ENCODE data around the gene ZNF662. TPM values are rescaled to one million over a fixed set of nuclear protein-coding genes. Genes with fewer than 3 reads are reported as not detected.
A peak's percentile ranks its signal among the peaks of the same experiment; 100 is the strongest.
"Not testable (repeated sequence)": the region's sequence is repeated elsewhere in the genome, so short reads cannot be mapped to it uniquely, and the experiment has no call there.

Gene ZNF662
- total and polyA plus RNA-seq, 9 donors, result 10.5 to 19.8 (median 14.8) TPM

DNA sequence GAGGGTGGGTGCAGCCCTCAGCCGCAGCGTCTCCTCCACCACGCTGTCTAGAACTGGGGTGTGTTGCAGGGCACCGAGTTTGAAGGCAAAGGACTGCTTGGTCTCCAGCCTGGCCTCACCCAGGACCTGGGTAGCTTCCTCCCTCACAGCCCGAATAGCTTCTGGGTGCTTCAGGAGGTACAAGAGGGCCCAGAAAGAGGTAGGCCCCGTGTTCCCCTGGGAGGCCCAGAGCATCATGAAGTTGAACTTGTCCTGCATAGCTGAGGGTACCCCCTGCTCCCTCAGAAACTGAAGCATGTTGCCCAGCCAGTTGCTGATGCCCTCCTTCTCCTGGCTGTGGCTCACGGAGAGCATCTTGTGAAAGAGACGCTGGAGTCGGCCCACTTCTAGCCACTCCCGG lies 31.2 kb upstream of the ZNF662 start:
- WGBS (ENCODE audit: insufficient coverage), result 87% methylated on average over 9 of the region's 10 CpGs
- DNase-seq, result no peak
- peaks cover 9% of the 10 kb centered on the region for H3K4me1 ChIP-seq (ENCODE audit: control insufficient read depth, insufficient read depth, low read length)
- H3K9me3 ChIP-seq (replicated peaks; ENCODE audit: control insufficient read depth, low read depth, low read length), result no peaks in the 10 kb centered on the region
- H3K27me3 ChIP-seq (ENCODE audit: control insufficient read depth, insufficient read depth, low read length), result peaks cover 3% of the 10 kb centered on the region
- no peaks in the 10 kb centered on the region for H3K36me3 ChIP-seq (ENCODE audit: control insufficient read depth, insufficient read depth, low read length)
- H3K4me3 ChIP-seq (ENCODE audit: low read length), result no peak overlapping the region
- no peak overlapping the region for H3K27ac ChIP-seq (ENCODE audit: low read length)

DNA sequence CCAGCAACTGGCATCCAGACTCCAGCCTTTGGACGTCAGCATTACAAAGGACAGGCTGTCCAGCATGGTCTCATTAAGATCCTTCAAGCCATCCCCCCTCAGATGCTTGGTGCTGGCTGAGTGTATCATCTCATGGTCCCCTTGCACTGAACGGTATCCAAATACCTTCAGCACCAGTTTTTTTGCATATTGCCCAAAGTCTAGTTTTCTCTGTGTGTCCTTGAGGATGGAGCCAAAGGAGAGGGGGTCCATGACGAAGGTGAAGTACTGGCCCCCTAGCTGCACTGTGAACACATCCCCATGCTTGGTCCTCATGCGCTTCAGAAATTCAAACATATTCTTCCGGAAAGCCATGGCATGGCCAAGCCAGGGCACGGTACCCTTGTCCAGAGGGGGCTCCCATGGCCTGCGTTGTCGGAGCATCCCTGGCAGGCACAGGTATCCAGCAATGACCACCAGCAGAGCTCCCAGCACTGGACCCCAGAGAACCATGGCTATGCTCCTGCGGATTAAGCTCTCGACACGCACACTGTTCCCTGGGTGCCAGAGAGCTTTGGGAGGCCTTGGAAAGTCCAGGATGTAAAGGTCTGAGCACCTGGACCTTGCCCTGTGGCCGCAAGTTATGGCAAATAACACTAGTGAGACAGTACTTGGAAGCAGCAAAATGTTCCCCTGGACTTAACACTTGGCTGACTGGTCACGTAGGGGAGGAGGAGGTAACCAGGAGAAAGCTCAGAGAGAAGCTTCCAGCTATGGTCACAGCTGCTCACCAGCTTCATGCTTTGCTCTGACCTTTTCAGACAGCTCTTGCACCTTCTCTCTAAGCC lies 30.4 kb upstream of the ZNF662 start, which contains the start of gene CYP8B1:
Gene CYP8B1, minus strand, starts transcription at position 555 of the 827 bp plus-strand sequence. Its CDS starts 63 bp downstream, at position 492.
- peaks cover 13% of the 10 kb centered on the region for H3K4me1 ChIP-seq (ENCODE audit: control insufficient read depth, insufficient read depth, low read length)
- no peaks in the 10 kb centered on the region for H3K36me3 ChIP-seq (ENCODE audit: control insufficient read depth, insufficient read depth, low read length)
- H3K4me3 ChIP-seq (ENCODE audit: low read length), result no peak within 1 kb of the TSS
- peaks cover 5% of the 10 kb centered on the region for H3K27me3 ChIP-seq (ENCODE audit: control insufficient read depth, insufficient read depth, low read length)
- no peak for DNase-seq
- no peaks in the 10 kb centered on the region for H3K9me3 ChIP-seq (replicated peaks; ENCODE audit: control insufficient read depth, low read depth, low read length)
- H3K27ac ChIP-seq (ENCODE audit: low read length), result no peak within 1 kb of the TSS
- 83% methylated on average over 12 of the region's 13 CpGs for WGBS (ENCODE audit: insufficient coverage)

DNA sequence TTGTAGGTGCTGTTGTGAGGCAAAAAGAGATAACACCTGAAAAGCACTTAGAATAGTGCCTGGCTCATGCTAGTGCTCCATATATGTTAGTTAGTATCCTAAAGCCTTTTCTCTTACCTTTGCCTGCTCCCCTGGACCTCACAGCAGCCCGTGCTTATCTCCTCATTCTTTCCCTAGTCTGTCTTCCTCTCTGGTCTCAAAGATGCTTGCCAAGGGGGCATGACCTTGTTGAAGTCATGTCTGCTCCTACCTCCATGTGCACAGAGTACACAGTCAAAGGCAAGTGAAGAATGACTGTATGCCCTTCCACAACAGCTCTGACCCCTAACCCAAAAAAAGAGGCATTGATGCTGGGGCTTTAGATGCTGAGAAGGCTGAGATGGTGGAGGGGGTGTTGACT lies 29.5 kb upstream of the ZNF662 start:
- H3K9me3 ChIP-seq (replicated peaks; ENCODE audit: control insufficient read depth, low read depth, low read length), result no peaks in the 10 kb centered on the region
- WGBS (ENCODE audit: insufficient coverage), result 86% methylated on average over 1 of the region's 1 CpG
- no peak overlapping the region for H3K27ac ChIP-seq (ENCODE audit: low read length)
- peaks cover 5% of the 10 kb centered on the region for H3K27me3 ChIP-seq (ENCODE audit: control insufficient read depth, insufficient read depth, low read length)
- H3K36me3 ChIP-seq (ENCODE audit: control insufficient read depth, insufficient read depth, low read length), result no peaks in the 10 kb centered on the region
- peaks cover 16% of the 10 kb centered on the region for H3K4me1 ChIP-seq (ENCODE audit: control insufficient read depth, insufficient read depth, low read length)
- no peak for DNase-seq
- no peak overlapping the region for H3K4me3 ChIP-seq (ENCODE audit: low read length)

- Histone ChIP-seq H3K9me3 (replicated peaks; ENCODE audit: control insufficient read depth, low read depth, low read length) (no peaks in the 10 kb centered on the region), H3K27ac (ENCODE audit: low read length) (no peak overlapping the region), H3K4me3 (ENCODE audit: low read length) (no peak overlapping the region), H3K36me3 (ENCODE audit: control insufficient read depth, insufficient read depth, low read length) (no peaks in the 10 kb centered on the region), H3K27me3 (ENCODE audit: control insufficient read depth, insufficient read depth, low read length) (peaks cover 5% of the 10 kb centered on the region), H3K4me1 (ENCODE audit: control insufficient read depth, insufficient read depth, low read length) (peaks cover 11% of the 10 kb centered on the region)
- 72% methylated on average over 5 of the region's 7 CpGs for WGBS (ENCODE audit: insufficient coverage)
- DNase-seq, result no peak
Measured at GRCh38 chr3:42876940-42877720, 28.8 kb upstream of the ZNF662 start.

- H3K36me3 ChIP-seq (ENCODE audit: control insufficient read depth, insufficient read depth, low read length), result no peaks in the 10 kb centered on the region
- no peak for DNase-seq
- no CpG with 5 or more reads among the region's 2 CpGs for WGBS (ENCODE audit: insufficient coverage)
- peaks cover 3% of the 10 kb centered on the region for H3K27me3 ChIP-seq (ENCODE audit: control insufficient read depth, insufficient read depth, low read length)
- no peak overlapping the region for H3K27ac ChIP-seq (ENCODE audit: low read length)
- no peak overlapping the region for H3K4me3 ChIP-seq (ENCODE audit: low read length)
- H3K4me1 ChIP-seq (ENCODE audit: control insufficient read depth, insufficient read depth, low read length), result peaks cover 10% of the 10 kb centered on the region
- H3K9me3 ChIP-seq (replicated peaks; ENCODE audit: control insufficient read depth, low read depth, low read length), result no peaks in the 10 kb centered on the region
Measured at GRCh38 chr3:42877881-42878280, 28.1 kb upstream of the ZNF662 start.

DNA sequence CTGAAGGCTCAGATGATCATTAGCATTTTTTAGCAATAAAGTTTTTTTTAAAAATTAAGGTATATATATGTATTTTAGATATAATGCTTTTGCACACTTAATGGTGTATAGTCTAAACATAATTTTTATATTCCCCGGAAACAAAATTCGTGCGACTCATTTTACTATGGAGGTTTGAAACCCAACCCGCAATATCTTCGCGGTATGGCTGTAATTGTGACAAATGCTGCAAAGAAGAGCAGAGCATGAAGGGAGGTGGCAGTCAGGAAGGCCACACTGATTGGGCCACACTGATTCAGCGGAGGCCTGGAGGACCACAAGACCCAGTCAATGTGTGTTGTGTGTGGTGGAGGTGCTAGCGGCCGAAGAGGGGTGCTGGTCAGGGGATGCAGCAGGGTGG lies 25.8 kb upstream of the ZNF662 start:
- H3K27ac ChIP-seq (ENCODE audit: low read length), result no peak overlapping the region
- peaks cover 10% of the 10 kb centered on the region for H3K4me1 ChIP-seq (ENCODE audit: control insufficient read depth, insufficient read depth, low read length)
- no peaks in the 10 kb centered on the region for H3K36me3 ChIP-seq (ENCODE audit: control insufficient read depth, insufficient read depth, low read length)
- 75% methylated on average over 3 of the region's 9 CpGs for WGBS (ENCODE audit: insufficient coverage)
- no peak for DNase-seq
- H3K4me3 ChIP-seq (ENCODE audit: low read length), result peak overlapping the region; percentile 68
- peaks cover 2% of the 10 kb centered on the region for H3K27me3 ChIP-seq (ENCODE audit: control insufficient read depth, insufficient read depth, low read length)
- H3K9me3 ChIP-seq (replicated peaks; ENCODE audit: control insufficient read depth, low read depth, low read length), result no peaks in the 10 kb centered on the region

DNA sequence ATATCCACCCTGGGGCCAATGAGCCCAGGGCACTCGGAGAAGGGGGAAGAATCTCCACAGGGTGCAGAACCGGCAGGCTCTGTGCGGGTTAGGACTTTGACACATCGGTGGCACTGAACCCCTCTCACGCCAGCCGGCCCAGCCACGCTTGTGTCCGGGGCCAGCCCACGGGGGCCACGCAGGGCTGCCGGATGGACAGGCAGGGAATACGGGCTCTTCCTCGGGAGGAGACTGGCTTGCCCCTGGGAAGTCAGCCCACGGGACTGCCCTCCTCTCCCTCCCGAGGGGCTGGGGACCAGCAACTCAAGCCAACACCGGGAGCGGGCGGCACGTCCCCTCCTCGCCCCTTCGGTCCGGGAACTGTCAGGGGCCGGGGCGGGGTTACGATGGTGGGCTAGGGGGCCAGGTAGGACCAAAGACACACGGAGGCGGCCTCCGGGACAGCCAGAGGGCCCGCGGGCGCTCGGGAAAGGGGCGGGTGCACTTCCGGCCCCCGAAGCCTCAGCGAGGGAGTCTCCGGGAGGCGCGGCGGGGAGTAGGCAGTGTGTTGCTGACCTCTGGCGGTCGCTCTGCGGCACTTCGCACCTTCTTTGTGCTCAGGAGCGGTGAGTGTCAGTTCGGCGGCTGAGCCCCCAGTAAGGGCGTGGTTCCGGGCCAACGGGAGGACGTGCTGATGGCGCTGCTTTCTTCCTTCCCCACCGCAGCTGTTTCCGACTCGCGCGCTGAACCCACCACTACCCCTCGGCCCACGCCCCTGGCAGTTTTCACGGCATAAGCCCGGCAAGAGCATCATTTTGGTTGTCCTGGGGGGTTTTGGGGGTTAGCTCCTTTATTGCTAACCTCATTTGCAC lies 25.1 kb upstream of the ZNF662 start:
- Histone ChIP-seq H3K36me3 (ENCODE audit: control insufficient read depth, insufficient read depth, low read length) (no peaks in the 10 kb centered on the region), H3K9me3 (replicated peaks; ENCODE audit: control insufficient read depth, low read depth, low read length) (no peaks in the 10 kb centered on the region), H3K27me3 (ENCODE audit: control insufficient read depth, insufficient read depth, low read length) (peaks cover 4% of the 10 kb centered on the region), H3K4me3 (ENCODE audit: low read length) (peak overlapping the region; percentile 68), H3K27ac (ENCODE audit: low read length) (no peak overlapping the region), H3K4me1 (ENCODE audit: control insufficient read depth, insufficient read depth, low read length) (peaks cover 10% of the 10 kb centered on the region)
- peak; percentile 89 for DNase-seq
- WGBS (ENCODE audit: insufficient coverage), result 4% methylated on average over 40 of the region's 61 CpGs

DNA sequence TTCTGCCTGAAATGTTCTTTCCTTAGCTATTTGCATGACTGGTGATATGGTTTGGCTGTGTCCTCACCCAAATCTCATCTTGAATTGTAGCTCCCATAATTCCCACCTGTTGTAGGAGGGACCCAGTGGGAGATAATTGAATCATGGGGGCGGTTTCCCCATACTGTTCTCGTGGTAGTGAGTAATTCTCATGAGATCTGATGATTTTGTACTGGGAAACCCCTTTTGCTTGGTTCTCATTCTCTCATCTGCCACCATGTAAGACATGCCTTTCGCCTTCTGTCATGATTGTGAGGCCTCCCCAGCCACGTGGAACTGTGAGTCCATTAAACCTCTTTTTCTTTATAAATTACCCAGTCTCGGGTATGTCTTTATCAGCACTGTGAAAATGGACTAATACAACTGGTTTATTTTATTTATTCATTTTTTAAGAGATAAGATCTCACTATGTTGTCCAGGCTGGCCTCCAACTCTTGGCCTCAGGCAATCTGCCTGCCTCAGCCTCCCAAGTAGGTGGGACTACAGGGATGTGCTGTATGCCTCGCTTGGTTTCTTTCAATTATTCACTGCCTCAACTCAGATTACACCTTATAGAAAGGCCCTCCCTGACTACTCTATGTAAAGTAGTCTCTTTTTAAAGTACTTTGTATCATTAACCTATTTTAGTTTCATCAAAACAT lies 22.6 kb upstream of the ZNF662 start:
- not testable (repeated sequence) for DNase-seq; H3K27ac ChIP-seq (ENCODE audit: low read length); H3K36me3 ChIP-seq (ENCODE audit: control insufficient read depth, insufficient read depth, low read length); H3K27me3 ChIP-seq (ENCODE audit: control insufficient read depth, insufficient read depth, low read length); H3K4me3 ChIP-seq (ENCODE audit: low read length); H3K4me1 ChIP-seq (ENCODE audit: control insufficient read depth, insufficient read depth, low read length); H3K9me3 ChIP-seq (replicated peaks; ENCODE audit: control insufficient read depth, low read depth, low read length)
- no CpG with 5 or more reads among the region's 6 CpGs for WGBS (ENCODE audit: insufficient coverage)

GRCh38 chr3:42884324-42884723 lies 21.6 kb upstream of the ZNF662 start:
- peaks cover 5% of the 10 kb centered on the region for H3K27me3 ChIP-seq (ENCODE audit: control insufficient read depth, insufficient read depth, low read length)
- no peaks in the 10 kb centered on the region for H3K36me3 ChIP-seq (ENCODE audit: control insufficient read depth, insufficient read depth, low read length)
- peaks cover 10% of the 10 kb centered on the region for H3K4me1 ChIP-seq (ENCODE audit: control insufficient read depth, insufficient read depth, low read length)
- no peak for DNase-seq
- H3K4me3 ChIP-seq (ENCODE audit: low read length), result no peak overlapping the region
- H3K27ac ChIP-seq (ENCODE audit: low read length), result no peak overlapping the region
- no peaks in the 10 kb centered on the region for H3K9me3 ChIP-seq (replicated peaks; ENCODE audit: control insufficient read depth, low read depth, low read length)
- 80% methylated on average over 1 of the region's 2 CpGs for WGBS (ENCODE audit: insufficient coverage)

All from muscle of leg (tissue), 11 donors.